Measurements from ENCODE around the gene SARDH.

The SARDH gene

GRCh38 chr9:133732639-133733408 is 5.3 kb downstream of the SARDH start:
- DNase-seq: no peak

DNA sequence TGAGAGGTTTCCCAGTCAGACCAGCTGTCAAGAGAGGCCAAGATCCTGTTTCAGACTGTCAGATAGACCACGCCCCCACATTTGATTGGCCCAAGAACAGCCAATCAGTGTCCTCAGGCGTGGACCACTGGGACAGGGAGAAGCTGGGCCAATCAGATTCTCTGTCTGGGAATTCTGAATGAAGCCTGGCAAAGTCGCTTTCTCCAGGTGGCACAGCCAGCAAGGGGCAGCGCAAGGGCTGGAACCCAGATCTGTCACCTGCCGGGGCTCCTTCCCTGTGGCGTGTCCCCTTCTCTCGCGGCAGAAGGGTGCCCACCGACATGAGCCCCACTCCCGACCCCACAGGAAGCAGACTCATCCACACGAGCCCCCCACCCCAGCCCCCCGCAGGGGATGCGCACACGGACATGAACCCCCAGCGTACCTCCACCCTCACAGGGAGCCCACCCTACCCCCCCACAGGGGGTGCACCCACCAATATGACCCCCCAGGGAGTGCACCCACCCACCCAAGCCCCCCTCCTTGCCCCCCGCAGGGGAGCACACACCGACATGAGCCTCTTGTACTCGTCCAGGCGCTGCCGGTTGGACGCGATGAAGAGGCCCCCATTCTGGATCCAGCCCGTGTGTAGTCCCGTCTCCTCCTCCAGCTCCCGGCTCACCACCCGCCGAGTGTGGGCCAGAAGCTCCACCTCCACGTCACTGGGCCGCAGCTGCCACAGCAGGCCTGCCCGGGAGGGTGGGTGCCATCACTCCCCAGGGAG is 6.1 kb downstream of the SARDH start:
- peak; percentile 23 to 42 for DNase-seq

GRCh38 chr9:133730994-133731715 is 7.0 kb downstream of the SARDH start:
- DNase-seq: no peak

GRCh38 chr9:133729617-133730281 is 8.4 kb downstream of the SARDH start:
- DNase-seq: no peak

DNA sequence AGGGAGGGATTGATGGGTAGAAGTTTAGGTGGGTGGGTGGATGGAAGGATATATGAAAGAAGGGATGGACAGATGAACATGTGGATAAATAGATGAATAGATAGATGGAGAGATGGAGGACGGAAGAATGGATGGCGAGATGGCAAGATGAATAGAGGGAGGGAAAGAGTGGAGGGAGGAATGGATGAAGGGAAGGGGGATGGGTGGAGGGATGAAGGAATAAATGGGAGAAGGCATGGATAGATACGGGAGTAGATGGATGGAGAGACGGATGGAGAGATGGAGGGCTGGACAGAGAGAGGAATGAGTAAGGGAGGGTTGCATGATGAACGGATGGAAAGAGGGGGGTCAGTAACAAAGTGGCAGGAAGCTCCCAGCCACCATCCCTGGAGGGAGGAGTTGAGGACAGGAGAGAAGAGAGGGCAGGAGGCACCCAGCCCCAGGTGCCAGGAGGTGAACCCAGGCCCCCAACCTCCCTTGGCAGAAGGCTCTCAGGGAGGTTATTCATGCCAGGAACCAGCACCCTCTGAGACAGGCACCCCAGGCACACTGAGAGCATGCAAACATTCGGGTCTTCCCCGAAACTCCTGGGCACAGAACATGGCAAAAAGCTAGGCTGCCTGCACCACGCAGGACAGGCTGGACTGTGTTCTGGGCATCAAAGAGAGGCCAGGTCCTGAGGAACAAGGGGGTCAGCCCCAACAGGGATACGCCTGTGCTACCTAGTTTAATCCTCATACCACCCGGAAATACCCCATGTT is 9.1 kb downstream of the SARDH start:
- DNase-seq: no peak

DNA sequence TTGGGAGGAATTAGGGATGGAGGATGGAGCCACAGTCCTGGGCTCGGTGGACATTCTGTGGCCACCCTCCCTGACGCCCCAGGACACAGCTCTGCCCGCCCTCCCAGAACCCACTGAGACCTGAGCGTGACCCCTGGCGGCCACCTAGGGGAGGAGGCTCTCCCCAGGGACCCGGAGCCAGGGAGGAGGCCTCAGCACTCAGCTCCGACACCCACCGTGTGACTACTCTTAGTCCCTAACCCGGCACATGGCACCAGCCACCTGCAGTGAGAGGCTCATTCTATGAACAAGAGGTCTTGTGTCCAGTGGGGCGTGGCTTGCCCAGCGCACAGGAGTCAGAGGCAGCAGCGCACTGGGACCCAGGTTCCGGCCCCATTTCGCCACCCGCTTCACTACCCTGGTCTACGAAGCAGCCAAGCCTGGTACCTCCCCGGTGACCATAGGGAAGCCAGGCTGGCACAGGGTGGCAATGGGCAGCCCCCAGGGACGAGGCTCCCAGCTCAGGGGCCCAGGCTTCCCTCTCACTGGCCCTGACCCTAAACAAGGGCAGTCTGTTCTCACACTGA is 10.2 kb downstream of the SARDH start:
- DNase-seq: no peak

- DNase-seq: no peak
Observed at GRCh38 chr9:133727277-133727875, 10.8 kb downstream of the SARDH start.

GRCh38 chr9:133726401-133727276 is 11.5 kb downstream of the SARDH start:
- peak; percentile 15 to 38 for DNase-seq

- DNase-seq: no peak
Observed at GRCh38 chr9:133725886-133726285, 12.3 kb downstream of the SARDH start.

DNA sequence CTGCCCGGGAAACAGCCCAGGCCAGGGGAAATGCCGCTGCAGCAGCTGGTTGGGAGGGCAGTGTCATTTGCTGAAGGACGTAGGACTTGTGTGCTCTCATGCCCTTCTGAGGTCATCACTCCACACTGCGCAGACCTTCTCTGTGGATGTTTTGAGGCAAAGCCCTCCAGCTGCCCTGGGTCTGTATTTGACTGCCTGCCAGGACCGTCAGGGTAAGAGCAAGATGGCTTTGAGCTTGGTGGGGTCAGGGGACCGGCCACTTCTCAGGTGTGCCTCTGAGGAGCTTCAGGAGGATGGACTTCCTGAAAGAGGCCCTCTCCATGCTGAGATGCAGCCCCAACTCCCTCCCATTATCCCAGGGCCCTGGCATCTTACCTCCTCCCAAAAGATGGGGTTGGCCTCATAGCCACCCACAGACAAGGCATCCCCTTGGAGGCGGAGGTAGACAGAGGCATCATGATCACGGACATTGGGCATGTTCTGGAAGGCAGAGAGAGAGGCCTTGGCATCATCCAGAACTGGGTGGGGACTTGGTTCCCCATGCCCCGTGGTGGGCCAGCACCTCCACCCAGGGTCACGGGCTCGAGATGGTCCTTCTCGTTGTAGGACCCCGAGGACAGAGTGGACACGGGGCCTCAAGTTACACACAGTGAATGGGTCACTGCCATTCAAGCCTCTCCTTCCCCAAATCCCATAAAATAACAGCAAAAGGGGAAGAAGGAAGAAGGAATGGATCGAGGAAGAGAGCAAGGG is 19.4 kb downstream of the SARDH start:
- no peak for DNase-seq

GRCh38 chr9:133717113-133718031 is 20.8 kb downstream of the SARDH start:
- no peak for DNase-seq

GRCh38 chr9:133716564-133717112 is 21.5 kb downstream of the SARDH start:
- no peak for DNase-seq

DNA sequence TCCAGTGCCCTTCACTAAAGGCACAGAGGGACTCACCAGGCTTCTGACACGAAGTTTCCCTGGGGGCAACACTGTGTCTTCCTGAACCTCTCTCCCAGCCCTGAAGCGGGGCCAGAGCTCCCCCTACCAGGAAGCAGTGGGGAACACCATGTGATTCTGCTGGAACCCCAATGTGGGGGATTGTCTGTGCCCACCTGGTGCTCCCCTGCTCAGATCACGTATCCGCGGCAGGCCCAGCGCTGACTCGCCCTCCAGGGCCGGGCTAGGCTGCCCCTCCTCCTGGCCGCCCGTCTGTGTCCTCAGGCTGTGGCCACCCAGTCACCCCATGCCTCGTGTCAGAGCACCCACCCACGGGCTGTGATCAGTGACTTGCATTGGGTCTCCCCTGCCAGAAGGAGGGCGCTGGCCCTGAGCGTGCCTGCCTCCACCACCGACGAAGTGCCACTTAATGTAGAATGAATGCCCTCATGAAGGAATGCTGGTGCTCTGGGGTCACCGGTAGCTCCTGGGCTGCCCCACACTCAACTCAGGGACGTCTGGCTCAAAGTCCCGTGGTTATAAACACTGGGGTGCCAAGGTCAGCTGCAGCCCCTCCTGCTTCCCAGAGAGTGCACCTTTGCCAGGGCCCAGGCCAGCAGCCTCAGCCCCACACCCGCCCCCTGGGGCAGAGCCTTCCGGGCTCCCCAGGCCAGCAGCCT is 22.1 kb downstream of the SARDH start:
- DNase-seq: peak in 1 of 2 donors; percentile 28

GRCh38 chr9:133715295-133715865 is 22.8 kb downstream of the SARDH start:
- DNase-seq: no peak

DNA sequence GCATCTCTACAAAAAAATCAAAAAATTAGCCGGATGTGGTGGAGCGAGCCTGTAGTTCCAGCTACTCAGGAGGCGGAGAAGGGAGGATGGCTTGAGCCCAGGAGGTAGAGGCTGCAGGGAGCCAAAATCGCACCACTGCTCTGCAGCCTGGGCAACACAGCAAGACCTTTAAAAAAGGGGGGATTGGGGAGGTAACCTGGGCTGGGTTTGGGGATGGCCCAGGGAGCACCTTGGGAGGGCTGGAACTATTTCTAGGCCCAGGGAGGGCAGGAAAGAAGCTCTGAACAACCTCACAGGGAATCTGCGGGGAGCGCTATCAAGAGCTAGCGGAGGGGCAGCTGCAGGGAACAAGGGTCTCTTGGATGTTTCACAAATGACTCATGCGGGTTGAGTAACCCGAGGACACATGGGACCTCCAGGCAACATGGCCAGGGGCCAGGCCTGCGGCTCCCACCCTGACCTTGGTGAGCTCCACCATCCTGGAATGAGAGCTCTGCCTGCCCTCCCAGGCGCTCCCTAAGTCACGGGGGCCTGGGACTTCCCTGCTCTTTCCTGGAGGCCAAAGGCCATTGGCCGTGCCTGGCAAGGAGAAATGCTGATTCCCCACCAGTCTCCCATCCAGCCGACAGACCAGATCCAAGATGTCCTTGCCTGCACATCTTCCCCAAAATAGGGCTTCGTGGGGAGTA is 23.4 kb downstream of the SARDH start:
- DNase-seq: no peak

DNA sequence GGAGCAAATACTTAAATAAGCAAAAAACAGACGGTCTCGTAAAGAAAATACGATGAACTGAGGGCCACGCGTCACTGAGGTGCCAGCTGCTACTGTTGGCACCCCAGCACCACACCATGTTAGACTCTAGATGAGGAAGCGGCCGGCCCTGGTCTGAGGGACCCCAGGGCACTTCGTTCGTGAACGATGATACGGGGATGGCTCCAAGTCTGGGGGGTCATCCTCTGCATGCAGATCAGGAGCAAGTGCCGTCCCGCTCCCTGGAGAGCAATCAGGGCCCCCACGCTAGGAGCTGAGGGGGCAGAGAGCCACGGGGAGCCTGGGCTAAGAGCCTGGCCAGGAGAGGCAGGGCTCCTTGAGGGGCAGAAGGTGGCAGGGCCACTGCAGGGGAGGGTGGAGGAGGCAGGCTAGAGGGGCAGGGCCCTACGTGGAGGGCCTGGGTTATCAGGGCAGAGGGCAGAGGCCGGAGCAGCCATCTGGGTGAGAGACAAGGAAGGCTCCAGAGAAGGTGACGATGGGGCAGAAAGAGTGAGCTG is 24.1 kb downstream of the SARDH start:
- no peak for DNase-seq
